HEK293 (cell line): ENCODE measurements around the gene ZMYM1.

Source experiments
- HOXA7 ChIP-seq: sonication (generic); formaldehyde crosslinking; IDR thresholded peaks from 2 replicates; pipeline ENCODE4 v1.8.1; 2022; ENCODE audit warnings: missing genetic modification reagents, borderline replicate concordance
- ZBTB49 ChIP-seq: fragments of 450-650 bp; formaldehyde crosslinking; IDR thresholded peaks from 2 replicates; pipeline ENCODE4 v1.5.1; 2016; ENCODE audit warnings: missing biosample characterization, missing genetic modification characterization, low read depth
- ZFP41 ChIP-seq: fragments of 450-650 bp; formaldehyde crosslinking; IDR thresholded peaks from 2 replicates; pipeline ENCODE4 v1.5.1; 2016; ENCODE audit warnings: missing biosample characterization, missing genetic modification characterization, borderline replicate concordance
- ZNF146 ChIP-seq: fragments of 450-650 bp; formaldehyde crosslinking; IDR thresholded peaks from 2 replicates; pipeline ENCODE4 v1.5.1; 2016; ENCODE audit warnings: missing biosample characterization, missing genetic modification characterization
- ZNF174 ChIP-seq: fragments of 450-650 bp; formaldehyde crosslinking; IDR thresholded peaks from 2 replicates; pipeline ENCODE4 v1.5.0; 2017; ENCODE audit warnings: missing biosample characterization, mild to moderate bottlenecking, missing genetic modification characterization
- ZNF184 ChIP-seq: fragments of 450-650 bp; IDR thresholded peaks from 2 replicates; pipeline ENCODE4 v1.5.1; 2018; ENCODE audit warnings: missing biosample characterization, mild to moderate bottlenecking, missing genetic modification characterization
- ZNF274 ChIP-seq, 2 experiments: fragments of 200-500 bp in 1 of 2; fragments of 450-650 bp in 1 of 2; sonication (Bioruptor generic) in 1 of 2; formaldehyde crosslinking in 1 of 2; IDR thresholded peaks; 2 replicates each; pipeline versions ENCODE4 v1.5.1 to v1.6.1; 2014 to 2016; ENCODE audit warnings: borderline replicate concordance in 1 of 2, inconsistent platforms in 1 of 2, low read length in 1 of 2, missing biosample characterization in 1 of 2, missing genetic modification characterization in 1 of 2
- ZNF544 ChIP-seq: fragments of 450-650 bp; formaldehyde crosslinking; IDR thresholded peaks from 2 replicates; pipeline ENCODE4 v1.5.0; 2017; ENCODE audit warnings: missing biosample characterization, missing genetic modification characterization
- ZNF624 ChIP-seq: fragments of 450-650 bp; formaldehyde crosslinking; IDR thresholded peaks from 2 replicates; pipeline ENCODE4 v1.5.1; 2017; ENCODE audit warnings: missing biosample characterization, missing genetic modification characterization
- TF ChIP-seq, protein P1 (sequence below): fragments of 450-650 bp; formaldehyde crosslinking; IDR thresholded peaks from 2 replicates; pipeline ENCODE4 v1.5.1; 2017; ENCODE audit warnings: missing biosample characterization, missing genetic modification characterization
- TF ChIP-seq, protein P2 (sequence below): fragments of 450-650 bp; formaldehyde crosslinking; IDR thresholded peaks from 2 replicates; pipeline ENCODE4 v1.5.1; 2016; ENCODE audit warnings: missing biosample characterization, missing genetic modification characterization
- TF ChIP-seq, protein P3 (sequence below): fragments of 450-650 bp; IDR thresholded peaks from 2 replicates; pipeline ENCODE4 v1.5.1; 2018; ENCODE audit warnings: missing biosample characterization, missing genetic modification characterization

DNA sequence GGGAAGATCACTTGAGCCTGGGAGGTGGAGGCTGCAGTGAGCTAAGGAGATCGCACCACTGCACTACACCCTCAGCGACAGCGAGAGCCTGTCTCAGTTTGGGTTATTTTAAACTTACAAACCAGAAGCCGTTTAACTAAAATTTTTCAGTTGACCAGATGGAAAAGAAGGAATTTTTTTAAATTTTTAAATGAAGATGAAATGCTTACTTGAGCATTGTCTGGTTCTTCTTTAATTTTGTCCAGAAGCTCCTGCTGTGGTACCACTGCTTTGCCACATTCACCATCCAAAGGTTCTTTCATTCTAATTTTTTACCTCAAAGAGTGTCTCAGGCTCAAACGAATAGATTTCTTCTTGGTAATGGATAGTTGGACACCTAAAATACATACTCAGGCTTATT is 48.8 kb upstream of the ZMYM1 start:
- no peak for TF ChIP-seq ZNF146
- TF ChIP-seq ZNF184 (tag by site-specific recombination), result no peak
- TF ChIP-seq ZBTB49 (tag by site-specific recombination), result no peak
- TF ChIP-seq, protein P1, sequence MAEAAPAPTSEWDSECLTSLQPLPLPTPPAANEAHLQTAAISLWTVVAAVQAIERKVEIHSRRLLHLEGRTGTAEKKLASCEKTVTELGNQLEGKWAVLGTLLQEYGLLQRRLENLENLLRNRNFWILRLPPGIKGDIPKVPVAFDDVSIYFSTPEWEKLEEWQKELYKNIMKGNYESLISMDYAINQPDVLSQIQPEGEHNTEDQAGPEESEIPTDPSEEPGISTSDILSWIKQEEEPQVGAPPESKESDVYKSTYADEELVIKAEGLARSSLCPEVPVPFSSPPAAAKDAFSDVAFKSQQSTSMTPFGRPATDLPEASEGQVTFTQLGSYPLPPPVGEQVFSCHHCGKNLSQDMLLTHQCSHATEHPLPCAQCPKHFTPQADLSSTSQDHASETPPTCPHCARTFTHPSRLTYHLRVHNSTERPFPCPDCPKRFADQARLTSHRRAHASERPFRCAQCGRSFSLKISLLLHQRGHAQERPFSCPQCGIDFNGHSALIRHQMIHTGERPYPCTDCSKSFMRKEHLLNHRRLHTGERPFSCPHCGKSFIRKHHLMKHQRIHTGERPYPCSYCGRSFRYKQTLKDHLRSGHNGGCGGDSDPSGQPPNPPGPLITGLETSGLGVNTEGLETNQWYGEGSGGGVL (tag by site-specific recombination), result no peak
- TF ChIP-seq, protein P2, sequence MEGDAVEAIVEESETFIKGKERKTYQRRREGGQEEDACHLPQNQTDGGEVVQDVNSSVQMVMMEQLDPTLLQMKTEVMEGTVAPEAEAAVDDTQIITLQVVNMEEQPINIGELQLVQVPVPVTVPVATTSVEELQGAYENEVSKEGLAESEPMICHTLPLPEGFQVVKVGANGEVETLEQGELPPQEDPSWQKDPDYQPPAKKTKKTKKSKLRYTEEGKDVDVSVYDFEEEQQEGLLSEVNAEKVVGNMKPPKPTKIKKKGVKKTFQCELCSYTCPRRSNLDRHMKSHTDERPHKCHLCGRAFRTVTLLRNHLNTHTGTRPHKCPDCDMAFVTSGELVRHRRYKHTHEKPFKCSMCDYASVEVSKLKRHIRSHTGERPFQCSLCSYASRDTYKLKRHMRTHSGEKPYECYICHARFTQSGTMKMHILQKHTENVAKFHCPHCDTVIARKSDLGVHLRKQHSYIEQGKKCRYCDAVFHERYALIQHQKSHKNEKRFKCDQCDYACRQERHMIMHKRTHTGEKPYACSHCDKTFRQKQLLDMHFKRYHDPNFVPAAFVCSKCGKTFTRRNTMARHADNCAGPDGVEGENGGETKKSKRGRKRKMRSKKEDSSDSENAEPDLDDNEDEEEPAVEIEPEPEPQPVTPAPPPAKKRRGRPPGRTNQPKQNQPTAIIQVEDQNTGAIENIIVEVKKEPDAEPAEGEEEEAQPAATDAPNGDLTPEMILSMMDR (tag by site-specific recombination), result no peak
- no peak for TF ChIP-seq ZNF174
- no peak for TF ChIP-seq ZFP41 (tag by site-specific recombination)
- TF ChIP-seq, protein P3, sequence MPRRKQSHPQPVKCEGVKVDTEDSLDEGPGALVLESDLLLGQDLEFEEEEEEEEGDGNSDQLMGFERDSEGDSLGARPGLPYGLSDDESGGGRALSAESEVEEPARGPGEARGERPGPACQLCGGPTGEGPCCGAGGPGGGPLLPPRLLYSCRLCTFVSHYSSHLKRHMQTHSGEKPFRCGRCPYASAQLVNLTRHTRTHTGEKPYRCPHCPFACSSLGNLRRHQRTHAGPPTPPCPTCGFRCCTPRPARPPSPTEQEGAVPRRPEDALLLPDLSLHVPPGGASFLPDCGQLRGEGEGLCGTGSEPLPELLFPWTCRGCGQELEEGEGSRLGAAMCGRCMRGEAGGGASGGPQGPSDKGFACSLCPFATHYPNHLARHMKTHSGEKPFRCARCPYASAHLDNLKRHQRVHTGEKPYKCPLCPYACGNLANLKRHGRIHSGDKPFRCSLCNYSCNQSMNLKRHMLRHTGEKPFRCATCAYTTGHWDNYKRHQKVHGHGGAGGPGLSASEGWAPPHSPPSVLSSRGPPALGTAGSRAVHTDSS (tag by site-specific recombination), result no peak
- no peak for TF ChIP-seq ZNF624 (tag by site-specific recombination)
- no peak for TF ChIP-seq ZNF544 (tag by site-specific recombination)
- no peak for TF ChIP-seq HOXA7 (CRISPR knock-in tag)
- TF ChIP-seq ZNF274 (IDR thresholded peaks at IDR 0.05; ENCODE audit: low read length), result no peak
- no peak for TF ChIP-seq ZNF274 (tag by site-specific recombination; IDR thresholded peaks at IDR 0.05; ENCODE audit: borderline replicate concordance)
